Fibroblast of skin of left quadriceps (primary cell): ENCODE measurements around the gene TULP1.

ENCODE experiments used
- DNase-seq, 2 experiments: peaks; one replicate each; pipeline ENCODE4 v3.0.0-alpha.2; 2013; ENCODE audit warnings: low read depth in 2 of 2

The TULP1 gene

GRCh38 chr6:35465646-35466045, 47.0 kb downstream of the TULP1 start:
- no peak for DNase-seq

DNA sequence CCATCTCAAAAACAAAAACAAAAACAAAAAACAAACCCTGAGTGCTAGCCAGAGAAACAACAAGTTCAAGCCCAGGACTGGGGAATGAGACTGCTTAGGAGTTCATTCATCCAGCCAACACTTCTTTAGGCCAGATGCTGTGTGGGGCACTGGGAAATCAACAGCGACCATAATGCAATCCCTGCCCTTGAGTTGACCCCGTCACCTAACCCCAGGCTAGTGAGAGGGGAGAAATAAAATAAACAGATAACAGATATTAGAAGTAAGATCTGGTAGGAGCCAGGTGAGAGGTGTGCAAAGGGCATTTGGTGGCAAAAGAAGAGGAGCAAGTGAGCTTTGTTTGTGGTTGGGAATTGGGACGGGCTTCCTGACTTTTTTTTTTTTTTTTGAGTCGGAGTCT, 49.4 kb downstream of the TULP1 start:
- DNase-seq, result no peak

DNA sequence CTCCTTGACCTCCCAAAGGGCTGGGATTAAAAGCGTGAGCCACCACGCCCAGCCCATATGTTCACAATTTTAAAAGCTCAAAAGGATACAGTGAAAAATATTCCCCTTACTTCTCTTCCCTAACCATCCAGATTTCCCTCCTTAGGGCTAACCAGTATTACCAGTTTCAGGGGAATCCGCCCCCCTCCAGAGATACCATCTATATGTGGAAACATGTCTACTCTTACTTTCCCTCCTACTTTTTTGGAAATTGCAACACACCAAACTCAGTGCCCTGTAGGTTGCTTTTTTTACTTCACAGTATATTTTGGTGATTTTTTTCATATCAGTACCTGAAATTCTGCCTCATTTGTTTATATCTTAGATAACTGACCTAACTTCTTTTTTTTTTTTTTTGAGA, 51.4 kb downstream of the TULP1 start:
- DNase-seq, result no peak

- no peak for DNase-seq
Observed at GRCh38 chr6:35457907-35458306, 54.8 kb downstream of the TULP1 start.

GRCh38 chr6:35454391-35455110, 58.1 kb downstream of the TULP1 start:
- DNase-seq, result no peak

GRCh38 chr6:35453236-35453635, 59.5 kb downstream of the TULP1 start:
- DNase-seq, result no peak

DNA sequence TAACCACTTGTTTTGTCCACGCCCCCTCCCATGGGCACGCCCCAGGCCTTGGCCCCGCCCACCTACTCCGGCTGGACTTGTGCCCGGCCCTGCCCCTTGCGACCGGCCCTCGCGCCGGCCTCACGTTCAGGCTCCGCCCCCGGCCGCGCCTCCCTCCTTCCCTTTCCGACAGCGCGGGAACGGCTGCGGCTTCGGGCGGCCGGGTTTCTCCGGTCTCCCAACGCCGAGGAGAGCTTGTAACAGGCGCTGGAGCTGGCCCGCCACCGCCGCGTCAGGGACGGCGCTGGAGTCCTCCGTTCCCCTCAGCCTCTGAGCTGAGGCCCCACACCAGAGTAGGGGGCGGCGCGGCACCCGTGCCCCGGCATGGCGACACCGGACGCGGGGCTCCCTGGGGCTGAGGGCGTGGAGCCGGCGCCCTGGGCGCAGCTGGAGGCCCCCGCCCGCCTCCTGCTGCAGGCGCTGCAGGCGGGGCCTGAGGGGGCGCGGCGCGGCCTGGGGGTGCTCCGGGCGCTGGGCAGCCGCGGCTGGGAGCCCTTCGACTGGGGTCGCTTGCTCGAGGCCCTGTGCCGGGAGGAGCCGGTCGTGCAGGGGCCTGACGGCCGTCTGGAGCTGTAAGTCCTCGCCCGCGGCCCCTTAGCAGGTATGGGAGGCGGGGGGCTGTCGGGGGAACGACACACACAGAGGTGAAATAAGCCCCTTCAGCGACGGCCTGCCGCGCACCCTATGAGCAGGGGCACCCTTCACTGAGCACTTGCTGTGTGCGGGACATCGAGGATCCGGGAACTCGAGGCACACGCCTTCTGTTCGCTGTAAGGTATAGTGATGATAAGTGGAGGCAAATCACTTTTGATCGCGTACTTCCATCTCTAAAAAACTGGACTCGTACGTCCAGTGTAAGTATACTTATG, 60.3 kb downstream of the TULP1 start, which contains the start of gene FANCE:
Gene FANCE, plus strand, starts transcription at position 156 of the 908 bp plus-strand sequence. Its CDS starts 208 bp downstream, at position 364.
- peak; percentile 76 to 81 for DNase-seq

GRCh38 chr6:35451354-35452182, 61.1 kb downstream of the TULP1 start:
- DNase-seq, result no peak

- DNase-seq, result no peak
Observed at GRCh38 chr6:35449287-35449881, 63.3 kb downstream of the TULP1 start.

- no peak for DNase-seq
Observed at GRCh38 chr6:35448191-35448590, 64.5 kb downstream of the TULP1 start.
